Inflammatory macrophage (primary cell): Measurements from ENCODE around the gene SYNE1.

Experiments
- DNase-seq, 2 donors: peaks; one replicate each; pipeline ENCODE4 v3.0.0-alpha.2; 2020 to 2022

The SYNE1 gene

GRCh38 chr6:152273002-152273401, 364.2 kb downstream of the SYNE1 start:
- no peak for DNase-seq

- no peak for DNase-seq
These were observed 364.7 kb downstream of the SYNE1 start for GRCh38 chr6:152272486-152272885.

- no peak for DNase-seq
These were observed 365.2 kb downstream of the SYNE1 start for GRCh38 chr6:152271776-152272464.

GRCh38 chr6:152270301-152270925, 366.7 kb downstream of the SYNE1 start:
- no peak for DNase-seq

GRCh38 chr6:152268846-152269442, 368.2 kb downstream of the SYNE1 start:
- no peak for DNase-seq

- DNase-seq = peak; percentile 5 to 24
These were observed 369.0 kb downstream of the SYNE1 start for GRCh38 chr6:152267967-152268845.

- DNase-seq = no peak
These were observed 371.5 kb downstream of the SYNE1 start for GRCh38 chr6:152265651-152266050.

- no peak for DNase-seq
These were observed 373.6 kb downstream of the SYNE1 start for GRCh38 chr6:152263582-152263981.

- DNase-seq = no peak
These were observed 376.0 kb downstream of the SYNE1 start for GRCh38 chr6:152261179-152261578.

- no peak for DNase-seq
These were observed 377.9 kb downstream of the SYNE1 start for GRCh38 chr6:152259234-152259633.

- no peak for DNase-seq
These were observed 379.6 kb downstream of the SYNE1 start for GRCh38 chr6:152257581-152257980.

GRCh38 chr6:152250127-152250526, 387.0 kb downstream of the SYNE1 start:
- no peak for DNase-seq

GRCh38 chr6:152248980-152249379, 388.2 kb downstream of the SYNE1 start:
- no peak for DNase-seq

GRCh38 chr6:152246554-152247337, 390.4 kb downstream of the SYNE1 start:
- DNase-seq = no peak

- no peak for DNase-seq
These were observed 392.0 kb downstream of the SYNE1 start for GRCh38 chr6:152244998-152245630.

- no peak for DNase-seq
These were observed 396.0 kb downstream of the SYNE1 start for GRCh38 chr6:152241013-152241766.

GRCh38 chr6:152240436-152240835, 396.7 kb downstream of the SYNE1 start:
- DNase-seq = no peak

GRCh38 chr6:152236370-152237097, 400.6 kb downstream of the SYNE1 start:
- no peak for DNase-seq

GRCh38 chr6:152233547-152234320, 403.4 kb downstream of the SYNE1 start:
- DNase-seq = no peak
